Cerebellar nuclear complex (tissue), 1 donor: ENCODE measurements around the gene CTNND2.

Source experiments
- DNase-seq, 2 experiments: peaks; one replicate each; lab custom pipeline; 2025; lab: John Stamatoyannopoulos, UW

The CTNND2 gene

DNA sequence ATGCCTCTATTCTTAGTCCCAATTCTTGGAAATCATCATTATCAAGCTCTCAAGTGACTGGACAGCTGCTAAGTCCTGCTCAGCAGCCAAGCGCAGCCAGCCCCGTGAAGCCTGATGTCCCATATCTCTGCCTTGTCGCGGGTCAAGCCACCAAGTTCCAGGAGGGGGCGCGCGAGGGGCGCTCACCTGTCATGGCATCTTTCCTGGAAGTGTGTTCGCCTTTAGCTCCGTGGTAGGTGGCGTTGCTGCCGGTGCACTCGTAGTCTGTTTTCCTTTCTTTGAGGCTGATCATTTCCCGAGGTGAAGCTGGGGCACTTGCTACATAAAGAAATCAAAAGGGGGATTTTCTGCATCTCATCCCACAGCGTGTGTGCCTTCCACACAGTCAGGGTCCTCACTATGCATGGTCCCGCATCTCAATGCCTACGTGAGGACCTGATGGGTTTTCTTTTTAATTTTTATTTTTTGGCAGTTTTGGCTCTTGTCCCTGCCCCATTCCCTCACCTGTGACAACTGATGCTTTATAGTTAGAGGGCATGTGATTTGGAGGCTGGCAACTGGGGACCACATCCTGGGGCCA is 916.2 kb downstream of the CTNND2 start:
- no peak for DNase-seq

DNA sequence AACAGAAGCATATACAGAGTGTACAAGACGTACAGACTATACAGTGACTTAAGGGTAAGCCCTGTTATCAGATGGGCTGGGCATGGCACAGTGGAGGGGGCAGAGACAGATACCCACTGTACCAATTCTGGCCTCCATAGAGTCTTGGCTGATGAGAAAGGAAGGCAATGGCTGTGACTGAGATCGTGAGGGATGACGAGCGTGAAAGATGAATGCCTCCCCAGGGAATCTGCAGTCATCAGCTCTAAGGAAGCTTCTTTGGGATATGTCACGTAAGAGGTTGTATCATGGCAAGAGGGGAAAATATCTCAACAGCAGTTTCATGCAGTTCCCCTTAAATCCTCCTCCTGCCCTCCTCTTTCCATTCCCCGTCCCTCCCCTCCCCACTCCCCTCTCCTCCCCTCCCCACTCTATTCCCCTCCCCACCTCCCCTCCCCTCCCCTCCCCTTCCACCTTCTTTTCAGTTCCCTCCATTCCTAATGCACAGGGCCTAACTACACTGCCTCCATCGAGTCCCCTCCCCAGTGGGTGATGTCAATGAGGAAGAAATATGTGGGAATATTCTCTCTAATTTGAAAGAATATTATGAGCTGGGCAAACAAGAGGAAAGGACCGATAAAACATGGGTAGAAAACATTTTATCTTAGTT is 916.8 kb downstream of the CTNND2 start:
- DNase-seq, result no peak

DNA sequence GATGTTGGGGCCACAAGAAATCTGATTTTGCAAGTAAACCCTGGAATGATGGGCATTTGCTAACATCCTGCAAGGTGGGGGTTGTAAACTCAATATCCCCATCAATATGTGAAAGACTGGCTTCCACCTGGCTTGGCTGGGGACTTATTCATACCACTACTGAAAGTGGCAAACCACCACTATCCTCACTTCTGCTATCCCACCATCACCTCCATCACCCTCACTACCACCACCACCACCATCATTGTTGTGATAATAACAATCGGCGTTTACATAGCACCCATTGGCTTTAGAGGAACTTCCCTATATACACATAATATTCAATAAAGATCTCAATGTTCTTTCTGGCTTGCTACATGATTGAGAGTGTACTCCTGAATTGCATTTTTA is 918.5 kb downstream of the CTNND2 start:
- DNase-seq, result no peak

DNA sequence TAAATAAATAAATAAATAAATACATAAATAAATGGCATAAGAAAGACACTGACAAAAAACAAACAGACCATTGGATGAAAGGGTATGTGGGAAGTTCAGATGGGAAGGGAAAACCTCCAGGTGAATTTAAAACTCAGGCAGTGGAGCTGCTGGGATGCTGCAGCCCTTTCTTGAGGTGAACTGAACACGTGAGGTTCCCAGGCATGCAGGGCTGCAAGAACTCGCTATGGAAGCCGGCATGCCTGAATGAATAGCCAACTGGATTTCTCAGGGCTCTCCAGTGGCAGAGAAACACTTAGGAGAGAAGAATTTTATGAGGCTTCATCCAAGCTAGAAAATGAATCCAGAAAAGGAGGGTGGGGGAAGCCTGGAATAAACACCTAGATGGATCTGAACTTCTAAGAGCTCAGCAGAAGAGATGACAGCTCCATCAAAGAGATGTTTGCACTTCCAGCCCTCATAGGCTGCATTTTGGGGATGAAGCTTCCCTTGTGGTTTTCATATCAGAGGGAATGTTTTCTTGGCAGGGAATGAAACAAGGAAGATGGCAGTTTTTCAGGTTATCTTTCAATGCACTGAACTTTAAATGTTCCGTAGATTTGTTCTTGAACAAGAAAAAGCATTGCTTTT is 919.0 kb downstream of the CTNND2 start:
- DNase-seq, result no peak

DNA sequence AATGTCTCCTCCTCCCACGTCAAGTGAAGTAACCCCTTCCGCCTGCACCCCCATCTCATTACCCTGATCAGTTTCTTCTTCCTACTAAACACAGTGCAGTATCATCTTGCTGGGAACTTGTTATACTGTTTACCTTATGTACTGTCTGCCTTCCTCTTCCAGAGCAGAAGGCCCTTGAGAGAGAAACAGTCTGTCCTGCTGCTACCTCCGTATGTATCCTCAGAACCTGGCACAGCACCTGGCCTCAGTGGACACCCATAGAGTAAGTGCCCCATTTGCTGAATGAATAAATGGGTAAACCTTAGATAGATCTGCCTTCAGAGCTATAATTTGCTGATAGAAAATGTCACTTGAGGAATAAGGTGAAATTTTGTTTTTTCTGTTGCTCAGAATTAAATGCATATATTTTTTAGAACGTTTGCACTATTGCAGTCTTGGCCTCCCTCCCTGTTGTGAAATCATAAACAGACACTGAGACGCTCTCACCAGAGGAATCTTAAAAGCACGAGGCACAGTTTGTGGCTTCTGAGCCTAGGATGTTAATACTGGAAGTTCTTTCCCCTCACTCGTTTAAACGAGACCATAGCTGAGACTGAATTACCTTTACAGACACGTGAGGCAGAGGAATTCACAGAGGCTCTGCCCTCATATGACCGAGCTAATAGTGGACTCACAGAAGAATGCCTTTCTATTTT is 920.1 kb downstream of the CTNND2 start:
- DNase-seq, result no peak

DNA sequence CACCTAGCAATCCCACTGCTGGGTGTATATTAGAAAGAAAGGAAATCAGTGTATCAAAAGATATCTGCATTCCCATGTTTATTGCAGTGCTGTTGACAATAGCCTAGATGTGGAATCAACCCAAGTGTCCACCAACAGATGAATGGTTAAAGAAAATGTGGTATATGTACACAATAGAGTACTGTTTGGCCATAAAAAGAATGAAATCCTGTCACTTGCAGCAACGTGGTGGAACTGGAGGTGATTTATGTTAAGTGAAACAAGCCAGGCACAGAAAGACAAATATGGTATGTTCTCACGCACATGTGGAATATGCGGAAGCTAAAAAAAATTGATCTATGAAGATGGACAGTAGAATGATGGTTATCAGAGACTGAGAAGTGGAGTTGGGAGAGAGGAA is 921.6 kb downstream of the CTNND2 start:
- no peak for DNase-seq

DNA sequence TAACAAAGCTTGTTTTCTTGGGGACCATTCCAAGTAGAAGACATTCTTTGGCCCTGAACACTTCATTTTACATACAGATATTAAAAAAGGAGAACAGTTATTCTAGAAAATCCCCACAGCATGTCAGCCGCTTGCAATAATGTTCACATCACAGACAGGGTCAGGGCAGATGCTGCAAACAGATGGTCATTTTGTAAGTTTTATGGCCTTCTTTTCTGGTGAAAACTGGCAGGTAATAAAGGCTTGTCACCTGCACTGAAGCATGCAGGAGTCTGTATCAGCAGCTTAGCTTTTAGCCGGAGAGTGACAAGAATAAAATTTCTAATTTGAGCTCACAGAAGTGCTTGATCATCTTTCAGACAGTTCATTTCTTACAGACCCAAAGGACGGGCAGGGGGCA is 922.3 kb downstream of the CTNND2 start:
- DNase-seq, result no peak

DNA sequence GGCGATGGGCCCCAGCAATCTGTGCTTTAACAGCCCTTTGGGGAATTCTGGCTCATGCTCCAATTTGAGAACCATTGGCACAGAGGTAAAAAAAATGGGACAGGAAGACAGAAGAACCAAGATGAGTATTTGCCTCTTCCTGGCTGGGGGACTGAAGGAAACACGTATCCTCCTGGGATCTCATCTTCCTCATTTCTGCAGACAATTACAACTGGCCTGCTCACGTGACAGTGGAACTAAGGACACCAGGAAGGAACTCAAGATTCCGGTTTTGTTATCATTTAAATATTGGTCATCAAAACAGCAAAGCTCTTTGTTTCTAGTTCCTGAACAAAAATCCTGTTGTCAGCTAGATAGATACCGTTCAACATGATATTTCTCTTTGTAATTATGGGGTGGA is 927.2 kb downstream of the CTNND2 start:
- DNase-seq, result no peak

DNA sequence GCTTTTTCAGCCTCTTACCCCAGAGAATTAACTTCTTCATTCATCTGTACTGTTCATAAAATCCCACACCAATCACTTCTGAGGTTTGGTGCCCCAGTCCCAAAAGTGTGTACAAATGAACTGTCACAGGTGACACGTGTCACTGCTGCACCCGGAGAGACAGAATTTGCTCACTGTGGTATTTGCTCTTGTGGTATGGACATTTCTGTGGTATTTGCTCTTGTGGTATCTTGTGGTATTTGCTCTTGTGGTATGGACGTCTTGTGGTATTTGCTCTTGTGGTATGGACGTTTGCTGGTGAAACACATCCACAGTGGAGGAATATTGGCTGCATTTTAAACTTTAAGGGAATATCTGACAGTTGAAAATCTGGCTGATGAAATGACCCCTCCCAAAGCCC is 928.3 kb downstream of the CTNND2 start:
- DNase-seq, result no peak

DNA sequence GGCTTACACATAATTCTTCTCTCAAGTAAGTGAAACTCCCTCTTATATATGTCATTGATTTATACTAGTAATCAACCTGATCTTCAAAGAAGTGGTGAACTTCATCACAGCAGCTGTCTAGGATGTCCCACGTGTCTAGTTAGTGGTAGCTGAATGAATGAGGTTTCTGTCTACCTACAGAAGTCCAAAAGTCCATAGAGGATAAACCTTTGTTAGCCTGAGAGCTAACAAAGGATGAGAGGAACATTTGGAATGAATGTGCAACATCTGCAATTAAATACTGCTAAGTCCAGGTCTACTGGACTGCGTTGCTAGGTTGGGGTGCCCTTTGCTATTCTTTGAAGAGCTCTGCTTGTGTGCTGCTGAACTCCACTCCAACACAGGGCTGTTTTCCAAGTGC is 929.4 kb downstream of the CTNND2 start:
- no peak for DNase-seq

DNA sequence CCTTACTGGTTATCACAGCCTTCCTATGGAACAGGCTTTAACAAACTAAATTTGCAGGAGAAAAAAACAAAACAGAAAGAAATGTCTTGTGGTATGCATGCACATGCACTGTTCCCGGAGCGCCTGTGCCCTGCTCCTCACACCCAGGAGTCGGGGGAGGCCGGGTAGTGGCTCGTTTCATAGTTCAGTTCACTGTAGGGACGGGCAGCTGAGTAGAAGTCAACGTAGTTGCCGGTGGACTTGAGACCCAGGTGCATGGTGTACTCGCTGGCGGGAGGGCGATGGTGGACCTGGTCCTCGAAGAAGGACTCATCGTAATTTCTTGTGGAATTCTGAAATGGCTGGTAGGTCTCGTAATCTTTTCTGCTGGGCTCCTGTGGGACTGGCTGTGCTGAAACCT is 930.9 kb downstream of the CTNND2 start:
- DNase-seq, result no peak

DNA sequence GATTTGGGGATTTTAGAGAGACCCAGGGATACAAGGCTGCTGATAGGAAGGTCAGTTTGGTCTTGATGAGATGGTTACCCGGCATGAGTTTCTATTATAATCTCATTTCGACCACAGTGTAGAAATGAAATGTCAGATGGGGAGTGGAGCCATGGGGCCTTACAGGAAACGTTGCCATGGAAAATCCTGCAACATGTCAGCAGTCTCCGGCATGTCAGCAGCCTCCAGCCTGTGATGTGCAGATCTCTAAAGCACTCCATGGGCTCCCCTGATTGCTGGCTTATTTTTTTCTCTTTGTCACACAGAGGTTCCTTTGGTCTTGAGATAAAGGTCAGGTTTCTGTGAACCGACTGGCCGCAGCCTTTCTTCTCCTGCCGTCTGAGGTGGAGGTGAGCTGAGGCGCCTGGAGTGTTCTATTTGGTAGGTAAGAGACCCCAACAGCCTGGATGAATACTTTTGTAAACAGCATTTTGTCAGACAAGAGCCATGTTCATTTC is 934.5 kb downstream of the CTNND2 start:
- no peak for DNase-seq

DNA sequence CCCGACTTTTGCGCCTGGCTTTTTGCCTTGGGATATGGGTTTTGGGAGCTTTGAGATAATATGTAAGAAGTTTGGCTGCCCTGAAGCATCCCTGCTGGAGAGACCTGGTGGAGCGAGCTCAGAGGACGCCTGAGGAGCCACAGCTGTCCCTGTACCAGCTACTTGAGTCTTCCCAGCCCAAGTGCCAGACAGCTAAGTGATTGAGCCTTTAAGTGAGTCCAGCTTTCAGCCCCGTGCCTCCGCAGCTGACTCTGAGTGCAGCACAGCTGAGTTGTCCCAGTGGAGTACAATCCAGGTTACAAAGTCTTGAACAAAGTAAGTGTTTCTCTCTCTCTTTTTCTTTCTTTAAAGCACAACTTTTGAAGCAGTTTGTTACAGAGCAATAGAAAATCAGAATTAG is 939.4 kb downstream of the CTNND2 start:
- no peak for DNase-seq

DNA sequence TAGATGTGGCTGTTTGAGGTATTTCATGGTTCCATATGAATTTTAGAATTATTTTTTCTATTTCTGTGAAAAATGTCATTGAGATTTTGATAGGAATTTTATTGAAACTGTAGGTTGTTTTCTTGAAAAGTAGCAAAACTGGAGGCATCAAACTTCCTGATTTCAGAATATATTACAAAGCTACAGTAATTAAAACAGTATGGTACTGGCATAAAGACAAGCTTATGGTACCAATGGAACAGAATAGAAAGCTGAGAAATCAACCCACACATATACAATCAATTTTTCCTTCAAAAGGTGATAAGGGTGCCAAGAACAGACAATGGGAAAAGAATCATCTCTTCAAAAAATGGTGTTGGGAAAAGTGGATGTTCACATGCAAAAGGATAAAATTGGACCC is 945.5 kb downstream of the CTNND2 start:
- no peak for DNase-seq

DNA sequence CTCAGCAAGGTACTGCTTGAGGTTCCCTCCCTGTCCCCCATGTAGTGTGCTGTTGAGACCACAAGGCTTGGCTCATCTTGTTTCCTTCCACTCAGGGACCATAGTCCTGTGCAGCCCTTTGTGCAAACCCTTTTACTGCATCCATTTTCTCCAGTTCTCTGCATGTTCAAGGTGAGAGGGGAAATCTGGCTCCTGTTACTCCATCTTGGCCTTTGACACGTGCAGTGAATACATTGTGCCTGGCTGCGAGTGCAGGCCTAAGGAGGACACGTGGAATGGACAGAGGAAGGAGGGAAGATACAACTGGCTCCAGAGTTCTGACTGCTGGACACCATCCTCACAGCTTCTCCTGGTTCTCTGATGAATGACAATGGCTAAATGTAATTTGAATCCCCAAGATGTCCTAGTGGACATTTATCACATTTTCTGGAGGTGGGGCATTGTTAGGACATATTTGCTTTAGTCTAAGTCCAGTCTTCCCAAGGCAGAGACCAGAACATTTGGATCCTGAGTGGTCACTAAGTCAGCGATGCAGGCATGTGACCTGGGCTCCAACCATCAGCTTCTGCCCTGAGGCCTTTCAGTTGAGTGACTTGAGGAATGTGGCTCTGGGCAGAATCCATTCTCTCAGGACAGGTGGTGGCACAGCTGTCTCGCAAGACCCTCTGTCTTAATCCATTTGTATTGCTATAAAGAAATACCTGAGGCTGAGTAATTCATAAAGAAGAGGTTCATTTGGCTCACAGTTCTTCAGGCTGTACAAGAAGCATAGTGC is 954.2 kb downstream of the CTNND2 start:
- DNase-seq, result no peak

DNA sequence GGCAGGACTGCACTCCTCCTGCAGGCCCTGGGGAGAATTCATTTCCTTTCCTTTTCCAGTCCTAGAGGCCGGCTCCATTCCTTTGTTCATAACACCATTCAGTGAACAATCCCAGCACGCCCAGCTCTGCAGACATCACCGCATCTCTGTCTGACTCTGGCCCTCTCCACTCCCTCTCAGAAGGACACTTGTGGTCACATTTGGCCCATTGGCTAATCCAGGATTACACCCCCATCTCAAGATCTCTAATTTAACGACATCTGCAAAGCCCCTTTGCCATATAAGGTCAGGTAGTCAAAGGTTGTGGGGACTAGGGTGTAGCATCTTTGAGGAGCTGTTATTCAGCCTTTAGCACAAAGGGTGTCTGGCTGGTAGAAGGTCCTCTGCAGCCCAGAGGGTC is 958.2 kb downstream of the CTNND2 start:
- no peak for DNase-seq

DNA sequence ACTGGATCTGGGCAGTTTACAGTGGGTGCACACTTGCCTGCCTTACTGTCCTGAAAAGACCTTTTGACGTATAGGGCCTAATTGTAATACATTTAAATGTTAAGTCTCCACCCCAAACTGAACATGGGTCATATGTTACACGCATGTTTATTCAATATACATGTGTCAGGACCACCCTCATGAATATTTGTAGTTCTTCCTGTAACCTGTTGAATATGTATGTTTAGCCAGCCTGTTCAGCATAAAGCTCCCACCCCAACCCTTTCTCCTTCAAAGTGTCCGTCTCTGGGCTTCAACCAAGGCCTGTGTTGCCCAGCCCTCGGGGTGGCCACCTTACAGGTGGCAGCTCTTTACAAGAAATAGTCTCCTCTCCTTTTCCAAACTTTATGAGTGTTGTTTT is 962.3 kb downstream of the CTNND2 start:
- no peak for DNase-seq

DNA sequence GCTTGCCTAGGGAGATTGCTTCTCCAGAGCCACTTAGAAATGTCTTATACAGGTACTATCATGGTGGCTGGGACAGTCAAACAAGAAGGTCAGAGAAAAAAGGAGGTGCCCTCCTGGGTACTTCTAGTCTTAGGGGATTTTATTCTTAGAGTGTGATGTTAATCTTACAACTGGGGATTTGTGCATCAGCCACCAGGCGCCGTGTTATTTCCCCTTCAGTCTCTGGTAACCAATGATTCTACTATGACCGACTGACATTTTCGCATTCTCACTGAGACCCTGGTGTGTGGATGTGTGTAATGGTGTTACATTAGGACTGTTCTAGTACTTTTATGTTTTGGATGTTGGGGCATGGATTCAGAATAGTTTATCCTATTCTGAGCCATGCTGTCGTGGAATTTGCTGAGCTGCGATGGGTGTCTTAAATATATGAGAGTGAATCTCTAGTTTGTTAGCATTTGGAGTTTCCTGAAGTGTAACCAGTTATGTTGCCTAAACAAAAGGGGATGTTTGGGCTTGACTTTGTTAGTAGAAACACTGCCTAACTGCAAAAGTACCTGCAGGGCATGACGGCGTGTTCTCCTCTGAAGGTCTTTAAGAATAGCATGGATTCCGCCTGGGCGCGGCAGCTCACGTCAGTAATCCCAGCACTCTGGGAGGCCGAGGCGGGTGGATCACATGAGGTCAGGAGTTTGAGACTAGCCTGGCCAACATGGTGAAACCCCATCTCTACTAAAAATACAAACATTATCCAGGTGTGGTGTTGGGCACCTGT is 968.0 kb downstream of the CTNND2 start:
- no peak for DNase-seq

DNA sequence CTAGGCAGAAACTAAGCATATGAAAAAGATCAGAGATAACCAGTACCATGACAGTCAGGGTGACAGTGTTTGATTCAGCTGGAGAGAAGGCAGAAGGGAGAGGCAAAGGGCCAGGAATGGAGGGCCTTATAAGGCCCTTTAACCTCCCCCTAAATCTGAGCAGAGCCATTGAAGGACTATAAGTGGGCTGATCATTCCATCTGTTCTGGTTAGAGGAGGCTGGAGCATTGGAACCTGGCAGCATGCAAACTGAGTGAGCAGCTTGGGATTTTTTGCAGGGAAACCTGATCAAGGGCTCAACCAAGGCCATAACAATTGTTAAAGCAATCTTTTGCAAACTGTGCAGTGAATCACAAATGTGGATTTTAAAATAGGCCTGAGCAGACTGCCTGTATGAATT is 968.7 kb downstream of the CTNND2 start:
- no peak for DNase-seq

DNA sequence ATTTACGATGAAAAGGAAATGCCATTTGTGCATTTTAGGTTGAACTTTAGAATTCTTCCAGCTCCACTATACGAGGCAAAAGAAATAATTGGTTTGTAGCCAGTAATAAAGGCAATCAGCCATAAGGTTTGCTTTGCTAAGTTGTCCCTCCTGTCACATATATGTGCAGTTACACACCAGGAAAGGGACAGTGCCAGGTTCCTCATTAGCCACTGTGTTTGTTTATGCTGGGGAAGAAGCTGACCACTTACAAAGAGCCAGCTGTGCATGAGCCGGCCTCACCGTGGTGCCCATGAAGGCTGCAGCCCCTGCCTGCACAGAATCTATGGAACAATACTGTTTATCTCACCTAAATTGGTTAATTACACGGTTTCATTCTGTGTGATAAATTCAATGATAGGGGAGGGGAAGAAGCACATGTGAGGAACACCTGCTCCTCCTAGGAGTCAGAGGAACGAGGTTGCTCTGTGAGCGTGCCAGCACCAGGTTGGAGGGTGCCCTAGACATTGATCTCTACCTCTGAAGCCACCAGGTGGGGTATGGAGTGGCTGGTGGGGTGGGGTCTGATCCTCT is 969.4 kb downstream of the CTNND2 start:
- no peak for DNase-seq

DNA sequence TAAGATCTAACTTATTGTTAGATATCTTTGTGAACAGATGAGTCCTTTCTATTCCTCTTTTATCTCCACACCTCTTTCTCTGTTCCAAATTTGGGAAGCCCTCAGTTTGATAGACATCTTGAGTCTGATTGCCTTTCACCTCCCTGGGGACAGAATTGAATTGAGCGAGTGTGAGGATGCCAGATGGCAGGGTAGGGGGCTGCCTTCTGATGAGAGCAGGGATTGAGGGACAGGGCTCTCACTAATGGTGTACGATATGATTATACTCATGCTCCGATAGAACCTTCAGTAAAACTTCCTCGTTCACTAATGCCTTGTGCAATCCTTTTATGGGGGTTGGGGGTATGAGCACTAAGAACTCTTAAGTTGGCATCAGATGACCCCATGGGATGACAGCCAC is 971.1 kb downstream of the CTNND2 start:
- DNase-seq, result no peak
